Measurements from ENCODE around the gene SHISA8. TPM values are rescaled to one million over a fixed set of nuclear protein-coding genes. Genes with fewer than 3 reads are reported as not detected.

Gene SHISA8
- total RNA-seq, 2 experiments from 2014 or later = 0.74 TPM; not detected in 1

GRCh38 chr22:41907436-41908401 lies 7.2 kb downstream of the SHISA8 start:
- intact Hi-C loops (cut with micrococcal nuclease; ENCODE audit: unreplicated experiment) = no loop called here
- ChIA-PET CTCF (ENCODE audit: unreplicated experiment) (no interaction called here), POLR2A (no interaction called here)
- Histone ChIP-seq H3K79me2 (ENCODE audit: insufficient read depth, low read depth, low read length) (no peaks in the 10 kb centered on the region), H4K20me1 (ENCODE audit: insufficient read depth, low read length) (no peaks in the 10 kb centered on the region), H3K4me1 (ENCODE audit: insufficient read depth, low read length, poor library complexity, severe bottlenecking) (peaks cover 12% of the 10 kb centered on the region), H3K27ac (ENCODE audit: low read depth, low read length, poor library complexity, severe bottlenecking) (no peak overlapping the region), H3K4me3 (ENCODE audit: low read depth, low read length, poor library complexity, severe bottlenecking) (no peak overlapping the region), H3K4me2 (ENCODE audit: low read length) (no peak overlapping the region), H3K9me3 (ENCODE audit: low read length) (no peaks in the 10 kb centered on the region), H2AFZ (ENCODE audit: low read length) (no peak overlapping the region), H3K36me3 (ENCODE audit: insufficient read depth, low read length) (peaks cover 53% of the 10 kb centered on the region), H3K9me2 (ENCODE audit: insufficient read depth, low read length) (no peaks in the 10 kb centered on the region)
- BruUV-seq (replicated peaks) = no TSS peak
- TF ChIP-seq, protein P1, sequence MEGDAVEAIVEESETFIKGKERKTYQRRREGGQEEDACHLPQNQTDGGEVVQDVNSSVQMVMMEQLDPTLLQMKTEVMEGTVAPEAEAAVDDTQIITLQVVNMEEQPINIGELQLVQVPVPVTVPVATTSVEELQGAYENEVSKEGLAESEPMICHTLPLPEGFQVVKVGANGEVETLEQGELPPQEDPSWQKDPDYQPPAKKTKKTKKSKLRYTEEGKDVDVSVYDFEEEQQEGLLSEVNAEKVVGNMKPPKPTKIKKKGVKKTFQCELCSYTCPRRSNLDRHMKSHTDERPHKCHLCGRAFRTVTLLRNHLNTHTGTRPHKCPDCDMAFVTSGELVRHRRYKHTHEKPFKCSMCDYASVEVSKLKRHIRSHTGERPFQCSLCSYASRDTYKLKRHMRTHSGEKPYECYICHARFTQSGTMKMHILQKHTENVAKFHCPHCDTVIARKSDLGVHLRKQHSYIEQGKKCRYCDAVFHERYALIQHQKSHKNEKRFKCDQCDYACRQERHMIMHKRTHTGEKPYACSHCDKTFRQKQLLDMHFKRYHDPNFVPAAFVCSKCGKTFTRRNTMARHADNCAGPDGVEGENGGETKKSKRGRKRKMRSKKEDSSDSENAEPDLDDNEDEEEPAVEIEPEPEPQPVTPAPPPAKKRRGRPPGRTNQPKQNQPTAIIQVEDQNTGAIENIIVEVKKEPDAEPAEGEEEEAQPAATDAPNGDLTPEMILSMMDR (conservative IDR thresholded peaks at IDR 0.05; ENCODE audit: low read length) = no peak
- no peak for TF ChIP-seq EZH2phosphoT487 (IDR thresholded peaks at IDR 0.05; ENCODE audit: borderline replicate concordance, low read depth, low read length)
- no peak for DNase-seq (ENCODE audit: low spot score)

GRCh38 chr22:41906822-41907221 lies 8.1 kb downstream of the SHISA8 start:
- TF ChIP-seq EZH2phosphoT487 (IDR thresholded peaks at IDR 0.05; ENCODE audit: borderline replicate concordance, low read depth, low read length) = no peak
- TF ChIP-seq, protein P1 (conservative IDR thresholded peaks at IDR 0.05; ENCODE audit: low read length) = no peak
- no peak overlapping the region for H3K27ac ChIP-seq (ENCODE audit: low read depth, low read length, poor library complexity, severe bottlenecking)
- H3K9me2 ChIP-seq (ENCODE audit: insufficient read depth, low read length) = no peaks in the 10 kb centered on the region
- intact Hi-C loops (cut with micrococcal nuclease; ENCODE audit: unreplicated experiment) = no loop called here
- POLR2A ChIA-PET = no interaction called here
- no peak overlapping the region for H3K4me2 ChIP-seq (ENCODE audit: low read length)
- CTCF ChIA-PET (ENCODE audit: unreplicated experiment) = no interaction called here
- H3K4me3 ChIP-seq (ENCODE audit: low read depth, low read length, poor library complexity, severe bottlenecking) = no peak overlapping the region
- peaks cover 62% of the 10 kb centered on the region for H3K36me3 ChIP-seq (ENCODE audit: insufficient read depth, low read length)
- H2AFZ ChIP-seq (ENCODE audit: low read length) = no peak overlapping the region
- no peak for DNase-seq (ENCODE audit: low spot score)
- H3K4me1 ChIP-seq (ENCODE audit: insufficient read depth, low read length, poor library complexity, severe bottlenecking) = peaks cover 12% of the 10 kb centered on the region
- no peaks in the 10 kb centered on the region for H3K9me3 ChIP-seq (ENCODE audit: low read length)
- H3K79me2 ChIP-seq (ENCODE audit: insufficient read depth, low read depth, low read length) = no peaks in the 10 kb centered on the region
- TSS peak; percentile 77 for BruUV-seq (replicated peaks)
- no peaks in the 10 kb centered on the region for H4K20me1 ChIP-seq (ENCODE audit: insufficient read depth, low read length)
